ENCODE data around the gene CUTA. TPM values are rescaled to one million over a fixed set of nuclear protein-coding genes. Genes with fewer than 3 reads are reported as not detected.

Gene CUTA
- total RNA-seq, 1 donor from 2014 or later: 73.2 TPM

GRCh38 chr6:33453393-33454008 lies 35.6 kb upstream of the CUTA start:
- no peak for TF ChIP-seq POLR2AphosphoS5 (IDR thresholded peaks at IDR 0.05; ENCODE audit: insufficient read depth in 1 of 2, low read depth in 1 of 2)
- TF ChIP-seq, protein P1, sequence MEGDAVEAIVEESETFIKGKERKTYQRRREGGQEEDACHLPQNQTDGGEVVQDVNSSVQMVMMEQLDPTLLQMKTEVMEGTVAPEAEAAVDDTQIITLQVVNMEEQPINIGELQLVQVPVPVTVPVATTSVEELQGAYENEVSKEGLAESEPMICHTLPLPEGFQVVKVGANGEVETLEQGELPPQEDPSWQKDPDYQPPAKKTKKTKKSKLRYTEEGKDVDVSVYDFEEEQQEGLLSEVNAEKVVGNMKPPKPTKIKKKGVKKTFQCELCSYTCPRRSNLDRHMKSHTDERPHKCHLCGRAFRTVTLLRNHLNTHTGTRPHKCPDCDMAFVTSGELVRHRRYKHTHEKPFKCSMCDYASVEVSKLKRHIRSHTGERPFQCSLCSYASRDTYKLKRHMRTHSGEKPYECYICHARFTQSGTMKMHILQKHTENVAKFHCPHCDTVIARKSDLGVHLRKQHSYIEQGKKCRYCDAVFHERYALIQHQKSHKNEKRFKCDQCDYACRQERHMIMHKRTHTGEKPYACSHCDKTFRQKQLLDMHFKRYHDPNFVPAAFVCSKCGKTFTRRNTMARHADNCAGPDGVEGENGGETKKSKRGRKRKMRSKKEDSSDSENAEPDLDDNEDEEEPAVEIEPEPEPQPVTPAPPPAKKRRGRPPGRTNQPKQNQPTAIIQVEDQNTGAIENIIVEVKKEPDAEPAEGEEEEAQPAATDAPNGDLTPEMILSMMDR (IDR thresholded peaks at IDR 0.05): no peak
- no peak for TF ChIP-seq POLR2A (IDR thresholded peaks at IDR 0.05)
- intact Hi-C loops (cut with DNase I): loop anchor here (2.0 kb wide), 1 partner anchor 63 kb away; the partner anchor contains the start of gene KIFC1
- H3K27me3 ChIP-seq: no peaks in the 10 kb centered on the region
- no peaks in the 10 kb centered on the region for H3K9me3 ChIP-seq
- peaks cover 31% of the 10 kb centered on the region for H3K4me1 ChIP-seq
- peak overlapping the region; percentile 66 for H3K27ac ChIP-seq
- no peak for DNase-seq (ENCODE audit: extremely low spot score in 2 of 2)
- H3K36me3 ChIP-seq: peaks cover 0 to 19% of the 10 kb centered on the region in 2 donors
- H3K4me3 ChIP-seq: peak overlapping the region; percentile 78

DNA sequence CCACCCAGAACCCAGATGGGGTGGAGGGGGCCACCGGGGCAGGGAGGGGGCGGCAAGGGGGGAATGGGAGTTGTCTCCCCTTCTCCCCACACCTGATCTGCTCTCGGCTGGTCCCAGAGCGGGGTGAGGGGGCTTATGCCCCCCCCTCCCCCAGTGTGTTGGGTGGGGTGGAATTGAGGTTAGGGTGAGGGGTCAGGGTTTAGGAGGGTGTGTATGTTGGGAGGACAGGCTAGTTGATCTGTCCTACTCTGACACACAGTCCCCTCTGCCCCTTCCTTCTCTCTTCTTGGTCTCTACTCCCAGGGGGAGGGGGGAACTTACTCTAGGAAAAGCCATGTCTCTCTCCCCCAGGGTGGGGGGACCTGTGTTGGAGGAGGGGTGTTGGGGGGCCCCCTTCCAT lies 34.6 kb upstream of the CUTA start:
- Histone ChIP-seq H3K4me1 (peaks cover 31% of the 10 kb centered on the region), H3K27me3 (no peaks in the 10 kb centered on the region), H3K9me3 (no peaks in the 10 kb centered on the region), H3K36me3 (peaks cover 0 to 27% of the 10 kb centered on the region in 2 donors), H3K27ac (no peak overlapping the region), H3K4me3 (no peak overlapping the region)
- intact Hi-C loops (cut with DNase I): no loop called here
- TF ChIP-seq POLR2AphosphoS5 (IDR thresholded peaks at IDR 0.05; ENCODE audit: insufficient read depth in 1 of 2, low read depth in 1 of 2): no peak
- TF ChIP-seq, protein P1 (IDR thresholded peaks at IDR 0.05): no peak
- no peak for TF ChIP-seq POLR2A (IDR thresholded peaks at IDR 0.05)
- DNase-seq (ENCODE audit: extremely low spot score in 2 of 2): no peak

DNA sequence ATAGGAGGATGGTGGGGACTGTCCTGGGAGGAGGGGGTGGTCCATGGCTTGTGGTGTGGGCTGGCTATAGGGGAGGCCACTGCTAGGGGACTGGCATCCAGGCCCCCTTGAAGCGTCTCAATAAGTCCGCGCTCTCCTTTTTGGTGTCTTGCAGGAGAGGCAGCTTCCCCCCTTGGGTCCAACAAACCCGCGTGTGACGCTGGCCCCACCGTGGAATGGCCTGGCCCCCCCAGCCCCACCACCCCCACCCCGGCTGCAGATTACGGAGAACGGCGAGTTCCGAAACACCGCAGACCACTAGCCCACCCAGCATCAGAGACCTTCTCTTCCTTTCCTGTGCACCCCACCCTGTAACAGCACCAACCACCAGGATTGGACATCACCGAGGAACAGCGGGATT lies 33.7 kb upstream of the CUTA start:
- Histone ChIP-seq H3K4me1 (peaks cover 31% of the 10 kb centered on the region), H3K9me3 (no peaks in the 10 kb centered on the region), H3K27ac (no peak overlapping the region), H3K27me3 (no peaks in the 10 kb centered on the region), H3K4me3 (no peak overlapping the region), H3K36me3 (peaks cover 0 to 34% of the 10 kb centered on the region in 2 donors)
- intact Hi-C loops (cut with DNase I): loop anchor here (2.0 kb wide), 1 partner anchor 43 kb away; no protein-coding TSS in a partner anchor
- no peak for DNase-seq (ENCODE audit: extremely low spot score in 2 of 2)
- no peak for TF ChIP-seq POLR2A (IDR thresholded peaks at IDR 0.05)
- no peak for TF ChIP-seq POLR2AphosphoS5 (IDR thresholded peaks at IDR 0.05; ENCODE audit: insufficient read depth in 1 of 2, low read depth in 1 of 2)
- TF ChIP-seq, protein P1 (IDR thresholded peaks at IDR 0.05): no peak

DNA sequence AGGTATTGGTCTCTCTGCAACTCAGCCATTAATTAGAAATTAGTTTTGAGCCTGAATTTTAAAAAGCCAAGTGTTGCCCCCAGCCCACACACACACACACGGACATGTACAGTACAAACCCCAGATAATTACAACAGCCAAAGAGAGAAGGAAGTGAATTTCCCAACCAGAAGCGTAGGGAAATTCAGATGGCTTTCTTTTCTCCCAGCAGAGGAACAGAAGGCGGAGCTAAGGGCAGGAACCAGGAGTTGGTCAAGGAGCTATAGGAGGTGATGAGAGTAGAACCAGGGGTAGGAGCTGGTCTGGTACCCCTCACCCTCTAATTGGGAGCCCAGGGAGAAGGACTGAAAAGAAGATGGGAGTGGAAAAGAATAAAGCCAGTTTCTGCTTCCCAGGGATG lies 32.5 kb upstream of the CUTA start:
- TF ChIP-seq, protein P1 (IDR thresholded peaks at IDR 0.05): no peak
- TF ChIP-seq POLR2AphosphoS5 (IDR thresholded peaks at IDR 0.05; ENCODE audit: insufficient read depth in 1 of 2, low read depth in 1 of 2): no peak
- TF ChIP-seq POLR2A (IDR thresholded peaks at IDR 0.05): no peak
- H3K9me3 ChIP-seq: no peaks in the 10 kb centered on the region
- H3K4me1 ChIP-seq: peaks cover 23% of the 10 kb centered on the region
- peaks cover 0 to 32% of the 10 kb centered on the region in 2 donors for H3K36me3 ChIP-seq
- intact Hi-C loops (cut with DNase I): loop anchor here (2.0 kb wide), 1 partner anchor 42 kb away; no protein-coding TSS in a partner anchor
- no peak for DNase-seq (ENCODE audit: extremely low spot score in 2 of 2)
- H3K4me3 ChIP-seq: no peak overlapping the region
- H3K27ac ChIP-seq: no peak overlapping the region
- H3K27me3 ChIP-seq: no peaks in the 10 kb centered on the region

DNA sequence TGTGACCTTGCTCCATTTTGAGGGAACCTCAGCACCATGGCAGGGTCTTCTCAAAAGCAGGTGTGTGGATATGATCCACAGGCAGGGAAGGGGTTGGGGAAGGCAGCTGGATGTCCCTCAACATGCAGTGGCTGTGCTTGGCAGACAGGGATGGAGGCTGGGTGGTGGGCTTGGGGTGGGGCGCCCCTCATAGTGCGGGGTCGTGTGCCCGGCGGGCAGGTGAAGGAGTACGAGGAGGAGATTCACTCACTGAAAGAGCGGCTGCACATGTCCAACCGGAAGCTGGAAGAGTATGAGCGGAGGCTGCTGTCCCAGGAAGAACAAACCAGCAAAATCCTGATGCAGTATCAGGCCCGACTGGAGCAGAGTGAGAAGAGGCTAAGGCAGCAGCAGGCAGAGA lies 28.4 kb upstream of the CUTA start:
- no peaks in the 10 kb centered on the region for H3K9me3 ChIP-seq
- no peak overlapping the region for H3K4me3 ChIP-seq
- no peaks in the 10 kb centered on the region for H3K4me1 ChIP-seq
- no peak overlapping the region for H3K27ac ChIP-seq
- intact Hi-C loops (cut with DNase I): no loop called here
- TF ChIP-seq POLR2AphosphoS5 (IDR thresholded peaks at IDR 0.05; ENCODE audit: insufficient read depth in 1 of 2, low read depth in 1 of 2): no peak
- no peak for TF ChIP-seq POLR2A (IDR thresholded peaks at IDR 0.05)
- TF ChIP-seq, protein P1 (IDR thresholded peaks at IDR 0.05): no peak
- DNase-seq (ENCODE audit: extremely low spot score in 2 of 2): no peak
- peaks cover 3 to 55% of the 10 kb centered on the region in 2 donors for H3K36me3 ChIP-seq
- H3K27me3 ChIP-seq: no peaks in the 10 kb centered on the region
